HG03103 (cell line): Measurements from ENCODE around the gene EIF3CL.
A peak's percentile ranks its signal among the peaks of the same experiment; 100 is the strongest.
"Not testable (repeated sequence)": the region's sequence is repeated elsewhere in the genome, so short reads cannot be mapped to it uniquely, and the experiment has no call there.

Experiments
- ATAC-seq: cut with Tn5 transposase; IDR thresholded peaks from one replicate; pipeline ENCODE4 v1.9.1; 2021; ENCODE audit warnings: low read depth; ENCODE audit not compliant: unreplicated experiment

EIF3CL gene

GRCh38 chr16:28364268-28365173 lies 39.1 kb downstream of the EIF3CL start:
- peak; percentile 76 for ATAC-seq

DNA sequence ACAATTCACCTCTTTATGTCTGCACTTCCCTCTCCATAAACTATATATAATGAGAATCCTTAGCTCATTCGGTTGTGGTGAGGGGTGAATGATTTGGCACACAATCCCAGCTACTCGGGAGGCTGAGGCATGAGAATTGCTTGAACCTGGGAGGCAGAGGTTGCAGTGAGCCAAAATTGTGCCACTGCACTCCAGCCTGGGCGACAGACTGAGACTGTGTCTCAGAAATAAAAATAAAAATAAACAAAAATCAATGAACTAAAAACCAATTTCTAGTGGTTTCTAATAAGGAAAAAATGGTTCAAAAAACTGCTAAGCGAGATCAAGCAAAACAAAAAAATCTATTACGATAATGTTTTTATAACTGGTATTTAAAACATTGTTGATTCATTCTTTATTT lies 40.2 kb downstream of the EIF3CL start, which contains the start of gene NPIPB6:
Gene NPIPB6 (minus strand): TSS at position 101 of the 400 bp plus-strand sequence. CDS start 686 bp downstream, outside the sequence.
- not testable (repeated sequence) for ATAC-seq

DNA sequence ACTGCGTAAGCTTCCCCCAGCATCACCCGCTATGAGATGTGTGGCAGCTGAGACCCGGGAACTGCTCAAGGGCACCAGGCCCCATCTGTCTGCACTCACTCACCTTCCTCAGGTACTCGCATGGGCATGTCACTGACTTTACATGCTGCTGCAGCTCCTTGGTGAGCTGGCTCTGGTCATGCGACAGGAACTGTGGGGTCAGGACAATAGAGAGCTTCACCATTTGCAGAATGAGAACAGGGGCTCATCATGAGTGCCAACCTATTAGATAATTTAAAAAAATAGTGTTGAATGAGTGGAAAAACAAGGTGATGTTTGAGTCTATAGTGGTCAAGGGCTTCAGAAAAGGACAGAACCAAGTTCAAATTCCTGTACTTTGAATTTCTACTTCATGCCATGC lies 41.0 kb downstream of the EIF3CL start:
- not testable (repeated sequence) for ATAC-seq

DNA sequence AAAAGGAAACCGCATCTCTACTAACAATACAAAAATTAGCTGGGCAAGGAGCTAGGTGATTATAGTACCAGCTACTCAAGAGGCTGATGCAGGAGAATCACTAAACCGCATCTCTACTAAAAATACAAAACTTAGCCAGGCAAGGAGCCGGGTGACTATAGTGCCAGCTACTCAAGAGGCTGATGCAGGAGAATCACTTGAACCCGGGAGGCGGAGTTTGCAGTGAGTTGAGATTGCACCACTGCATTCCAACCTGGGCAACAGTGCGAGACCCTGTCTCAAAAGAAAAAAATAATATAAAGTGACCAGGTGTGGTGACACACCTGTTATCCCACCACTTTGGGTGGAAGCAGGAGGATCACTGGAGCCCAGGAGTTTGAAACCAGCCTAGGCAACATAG lies 65.4 kb downstream of the EIF3CL start:
- not testable (repeated sequence) for ATAC-seq

DNA sequence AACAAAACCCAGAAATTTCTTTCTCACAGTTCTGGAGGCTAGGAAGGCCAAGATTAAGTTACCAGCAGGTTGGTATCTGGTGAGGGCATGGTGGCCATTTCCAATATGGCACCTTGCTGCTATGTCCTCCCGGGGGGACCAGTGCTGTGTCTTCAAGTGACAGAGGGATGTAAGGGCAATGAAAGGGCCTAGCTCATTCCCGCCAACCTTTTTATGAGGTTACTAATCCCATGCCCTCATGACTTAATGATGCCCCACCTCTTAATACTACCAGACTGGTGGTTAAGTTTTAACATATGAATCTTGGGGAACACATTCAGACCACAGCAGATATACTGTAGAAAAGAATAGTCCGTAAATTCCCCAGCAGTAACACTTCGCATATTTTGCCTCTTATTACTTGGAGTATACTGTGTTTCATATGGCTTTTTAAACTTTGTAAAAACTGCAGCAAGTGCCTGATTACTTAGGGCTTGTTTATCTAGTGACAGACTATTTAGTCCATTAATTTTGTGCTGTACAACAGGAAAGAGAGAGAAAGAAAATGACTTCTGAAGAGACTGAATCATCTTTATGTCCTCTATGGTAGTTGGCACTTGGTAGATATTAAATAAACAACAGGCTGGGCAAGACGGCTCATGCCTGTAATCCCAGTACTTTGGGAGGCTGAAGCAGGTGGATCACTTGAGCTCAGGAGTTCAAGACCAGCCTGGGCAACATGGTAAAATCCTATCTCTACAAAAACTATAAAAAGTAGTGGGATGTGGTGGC lies 66.5 kb downstream of the EIF3CL start:
- not testable (repeated sequence) for ATAC-seq

GRCh38 chr16:28335678-28336077 lies 68.0 kb downstream of the EIF3CL start:
- not testable (repeated sequence) for ATAC-seq

DNA sequence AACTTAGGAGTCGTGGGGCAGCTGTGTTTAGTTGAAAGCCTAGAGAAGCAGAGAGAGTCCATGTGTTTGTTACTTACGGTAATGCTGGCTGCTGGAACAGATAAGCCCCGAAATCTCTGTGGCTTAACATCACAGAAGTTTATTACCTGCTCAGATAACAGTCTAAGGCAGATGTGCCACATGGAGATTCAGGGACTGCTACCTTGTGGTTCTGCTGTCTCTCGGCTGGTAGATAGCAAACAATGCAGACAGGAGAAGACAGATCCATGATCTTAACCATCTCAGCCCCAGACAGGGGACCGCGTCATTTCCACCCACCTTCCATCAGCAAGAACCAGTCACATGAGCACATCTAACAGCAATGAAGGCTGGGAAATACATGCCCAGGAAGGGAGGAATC lies 71.0 kb downstream of the EIF3CL start:
- ATAC-seq, result not testable (repeated sequence)

GRCh38 chr16:28330981-28331380 lies 72.7 kb downstream of the EIF3CL start:
- not testable (repeated sequence) for ATAC-seq

- ATAC-seq, result not testable (repeated sequence)
These were observed 73.4 kb downstream of the EIF3CL start for GRCh38 chr16:28330232-28330631.
